Glomerular visceral epithelial cell (primary cell): Measurements from ENCODE around the gene GUCY2C.
A peak's percentile ranks its signal among the peaks of the same experiment; 100 is the strongest.
"Not testable (repeated sequence)": the region's sequence is repeated elsewhere in the genome, so short reads cannot be mapped to it uniquely, and the experiment has no call there.

ENCODE experiments used
- DNase-seq: peaks from one replicate; pipeline ENCODE4 v3.0.0-alpha.2; 2016; ENCODE audit errors: extremely low spot score

Gene GUCY2C

DNA sequence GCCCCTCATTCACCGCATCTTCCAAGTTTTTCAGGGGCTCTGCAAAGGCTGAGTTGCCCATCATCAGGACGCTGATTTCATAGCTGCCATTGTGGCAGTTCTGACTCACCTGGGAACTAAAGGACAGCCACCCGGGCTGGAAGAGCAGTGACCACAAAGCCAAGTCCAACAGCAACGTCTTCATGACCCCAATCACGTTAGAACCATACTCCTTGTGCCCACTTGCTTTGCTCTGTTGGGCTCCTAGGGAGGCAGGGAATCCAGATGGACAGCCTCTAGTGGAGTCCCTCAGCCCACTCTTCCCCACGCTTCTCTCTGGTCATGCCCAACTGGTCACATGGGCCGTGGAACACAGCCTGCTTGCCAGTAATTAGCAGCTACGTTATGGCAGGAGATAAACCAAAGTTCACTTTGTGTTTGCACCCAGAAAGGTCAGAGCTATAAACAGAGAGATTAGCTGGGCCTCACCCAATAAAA lies at the start of gene GUCY2C:
Gene GUCY2C, minus strand, starts transcription at position 335 of the 477 bp plus-strand sequence. Its CDS starts 151 bp downstream, at position 184.
- no peak for DNase-seq

DNA sequence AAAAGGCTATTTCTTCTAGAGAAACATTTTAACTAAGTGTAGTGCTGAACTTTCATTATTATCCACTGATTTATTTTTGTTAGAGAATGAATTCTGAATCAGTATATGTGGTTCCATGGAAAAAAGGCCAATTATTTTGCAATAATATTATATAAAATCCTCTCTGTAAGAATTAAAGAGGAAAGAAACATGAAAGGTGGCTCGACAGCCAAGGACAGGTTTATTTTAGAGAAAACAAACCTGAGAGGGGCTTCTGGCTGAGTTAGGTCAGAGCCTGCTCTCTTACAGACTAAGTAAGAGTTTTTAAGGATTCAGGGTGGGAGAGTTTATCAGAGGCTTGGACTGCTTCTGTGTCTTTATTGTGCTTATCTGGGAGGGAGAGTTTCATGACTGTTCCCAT lies 46.7 kb upstream of the GUCY2C start:
- no peak for DNase-seq

GRCh38 chr12:14741942-14742341 lies 45.5 kb upstream of the GUCY2C start:
- DNase-seq: no peak

DNA sequence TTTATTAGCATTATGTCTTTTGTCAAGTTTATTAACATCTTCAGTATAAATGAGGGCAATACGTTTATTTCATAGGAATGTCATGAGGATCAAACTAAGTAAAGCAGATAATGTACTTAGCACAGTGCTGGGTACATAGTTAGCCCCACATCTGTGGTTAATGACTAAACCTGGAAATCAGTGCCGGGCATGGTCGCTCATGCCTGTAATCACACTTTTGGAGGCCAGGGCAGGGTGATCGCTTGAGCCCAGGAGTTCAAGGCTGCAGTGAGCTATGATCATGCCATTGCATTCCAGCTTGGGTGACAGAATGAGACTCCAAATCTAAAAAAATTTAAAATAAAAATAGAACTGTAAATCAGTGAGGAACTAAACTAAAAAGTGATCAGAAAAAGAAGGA lies 44.8 kb upstream of the GUCY2C start:
- DNase-seq: peak; percentile 16

GRCh38 chr12:14736441-14736840 lies 40.0 kb upstream of the GUCY2C start:
- not testable (repeated sequence) for DNase-seq

GRCh38 chr12:14731821-14732220 lies 35.4 kb upstream of the GUCY2C start:
- DNase-seq: no peak

- DNase-seq: no peak
These were observed 33.2 kb upstream of the GUCY2C start for GRCh38 chr12:14729586-14729985.

GRCh38 chr12:14723763-14724162 lies 27.4 kb upstream of the GUCY2C start:
- DNase-seq: peak; percentile 15

DNA sequence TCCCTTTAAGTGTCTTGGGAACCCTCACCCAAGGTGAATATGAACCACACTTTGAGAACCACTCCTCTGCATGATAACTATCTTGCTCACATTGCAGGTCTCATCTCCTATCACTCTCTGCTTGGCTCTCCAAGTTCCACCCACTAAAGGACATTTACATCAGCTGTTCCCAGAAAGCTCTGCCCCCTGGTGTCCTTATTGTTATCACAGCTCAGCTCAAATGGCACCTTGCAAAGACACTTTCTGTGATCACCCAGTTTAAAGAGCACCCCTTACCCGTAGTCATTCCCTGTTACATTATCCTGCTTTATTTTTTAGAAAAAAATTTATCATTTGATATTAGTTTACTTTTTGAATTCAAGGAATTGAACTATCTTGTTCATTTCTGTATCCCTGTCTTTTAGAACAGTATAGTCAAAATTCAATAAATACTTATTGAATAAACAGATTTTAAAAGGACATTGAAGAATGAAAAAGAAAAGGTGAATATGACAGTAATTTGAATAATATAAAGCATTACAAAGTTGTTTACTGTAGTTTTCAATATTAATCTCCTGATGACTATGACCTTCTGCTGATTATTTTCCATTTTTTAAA lies 20.5 kb upstream of the GUCY2C start:
- peak; percentile 31 for DNase-seq

- no peak for DNase-seq
These were observed 18.0 kb upstream of the GUCY2C start for GRCh38 chr12:14714437-14714836.

DNA sequence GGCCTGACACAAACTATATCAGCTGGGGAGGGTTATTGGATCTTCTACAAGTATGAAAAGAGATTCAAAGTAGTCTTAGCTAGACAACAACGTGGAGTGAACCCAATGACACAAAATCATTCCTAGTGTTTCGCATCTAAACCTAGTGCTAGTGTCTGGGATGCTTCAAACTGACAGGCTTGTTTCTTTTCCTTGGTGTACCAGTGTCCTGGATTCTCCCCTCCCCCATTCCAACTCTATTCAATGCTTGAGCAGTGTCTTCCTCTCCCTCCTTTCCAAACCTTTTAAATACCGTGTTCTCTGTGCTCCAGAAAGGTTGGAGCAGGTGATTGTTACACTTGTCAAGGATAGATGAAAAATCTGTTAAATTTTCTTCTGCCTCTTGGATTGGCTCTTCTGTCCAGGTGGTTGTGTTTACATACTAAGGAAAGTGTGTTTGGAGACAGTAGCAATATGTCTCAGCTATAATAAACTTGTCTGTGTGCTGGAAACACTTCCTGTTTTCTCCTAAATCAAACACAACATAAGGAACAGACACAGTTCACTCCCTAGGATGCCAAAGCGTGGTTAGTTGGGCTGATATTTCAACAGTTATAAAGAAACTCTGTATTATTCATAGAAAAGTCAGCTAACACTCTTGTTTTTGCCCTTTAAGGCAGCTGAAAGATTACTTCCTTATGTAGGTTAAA lies 14.4 kb upstream of the GUCY2C start:
- no peak for DNase-seq

- DNase-seq: no peak
These were observed 5.6 kb upstream of the GUCY2C start for GRCh38 chr12:14701809-14702568.

GRCh38 chr12:14700935-14701334 lies 4.5 kb upstream of the GUCY2C start:
- DNase-seq: no peak

DNA sequence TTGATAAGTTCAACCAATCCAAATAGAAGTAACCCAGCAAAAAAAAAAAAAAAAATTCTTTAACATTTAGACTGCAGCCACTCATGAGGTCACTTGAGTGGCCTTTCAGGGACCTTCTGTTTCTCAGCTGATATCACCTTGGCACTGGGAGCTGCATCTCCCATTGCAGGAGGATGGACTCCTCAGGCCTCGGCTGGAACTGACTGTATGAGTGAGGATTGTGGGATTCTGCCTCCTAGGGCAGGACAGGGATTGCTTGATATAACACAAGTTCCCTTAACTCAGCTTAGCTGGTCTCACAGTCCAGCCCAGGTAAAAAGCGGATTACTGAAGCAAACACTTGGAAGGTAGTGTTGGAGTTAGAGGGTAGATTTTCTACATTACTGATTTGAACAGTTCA lies 3.5 kb upstream of the GUCY2C start:
- DNase-seq: no peak

DNA sequence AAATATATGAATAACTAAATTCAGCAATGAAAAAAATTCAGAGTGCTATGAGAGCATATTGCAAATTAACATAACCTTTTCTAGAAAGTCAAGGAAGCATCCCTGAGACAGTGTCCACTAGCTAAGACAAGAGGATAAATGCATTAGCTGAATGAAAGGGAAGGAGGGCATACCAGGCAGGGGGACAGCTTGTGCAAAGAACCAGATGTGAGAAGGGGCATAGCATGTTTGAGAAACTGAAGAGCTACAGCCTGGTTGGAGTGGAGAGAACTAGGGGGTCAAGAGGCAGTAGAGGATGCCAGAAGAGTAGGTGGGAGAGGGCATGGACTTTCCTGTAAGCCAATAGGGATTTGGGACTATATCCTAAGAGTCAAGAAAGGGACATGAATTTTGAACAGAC lies 2.2 kb upstream of the GUCY2C start:
- DNase-seq: no peak

DNA sequence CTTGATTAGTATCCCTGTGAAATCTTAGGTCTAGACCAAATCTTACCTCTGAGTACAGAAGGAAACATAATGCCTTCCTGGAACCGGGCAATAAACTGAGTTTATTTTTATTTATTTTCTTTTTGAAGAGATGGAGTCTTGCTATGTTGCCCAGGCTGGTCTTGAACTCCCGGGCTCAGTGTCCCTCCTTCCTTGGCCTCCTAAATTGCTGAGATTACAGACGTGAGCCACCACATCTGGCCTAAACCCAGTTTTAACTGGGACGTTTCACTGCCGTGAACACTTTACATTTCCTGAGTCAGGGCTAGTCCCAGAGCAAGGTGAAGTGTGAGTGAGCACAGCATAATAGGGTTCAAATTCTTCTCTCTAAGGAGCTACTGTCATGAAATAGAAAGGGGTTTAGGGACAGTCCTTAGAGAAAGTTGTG lies 671 bp downstream of the GUCY2C start:
- DNase-seq: no peak

DNA sequence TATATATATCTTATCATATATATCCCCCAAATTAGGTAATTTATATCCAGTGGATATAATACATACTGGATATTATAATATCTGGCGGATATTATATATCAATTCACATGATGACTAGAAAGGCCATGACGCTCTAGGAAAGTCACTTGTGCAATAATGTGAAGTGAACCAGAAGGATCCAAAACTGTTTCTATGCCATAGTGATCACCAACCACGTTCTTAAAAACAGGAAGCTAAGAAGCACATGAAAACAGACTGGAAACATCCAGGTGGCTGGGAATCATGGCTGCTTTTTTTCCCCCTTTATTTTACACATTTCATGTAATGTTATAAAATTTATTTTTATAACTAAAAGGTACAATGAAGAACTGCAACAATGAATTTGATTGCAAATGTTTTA lies 1.4 kb downstream of the GUCY2C start:
- no peak for DNase-seq

DNA sequence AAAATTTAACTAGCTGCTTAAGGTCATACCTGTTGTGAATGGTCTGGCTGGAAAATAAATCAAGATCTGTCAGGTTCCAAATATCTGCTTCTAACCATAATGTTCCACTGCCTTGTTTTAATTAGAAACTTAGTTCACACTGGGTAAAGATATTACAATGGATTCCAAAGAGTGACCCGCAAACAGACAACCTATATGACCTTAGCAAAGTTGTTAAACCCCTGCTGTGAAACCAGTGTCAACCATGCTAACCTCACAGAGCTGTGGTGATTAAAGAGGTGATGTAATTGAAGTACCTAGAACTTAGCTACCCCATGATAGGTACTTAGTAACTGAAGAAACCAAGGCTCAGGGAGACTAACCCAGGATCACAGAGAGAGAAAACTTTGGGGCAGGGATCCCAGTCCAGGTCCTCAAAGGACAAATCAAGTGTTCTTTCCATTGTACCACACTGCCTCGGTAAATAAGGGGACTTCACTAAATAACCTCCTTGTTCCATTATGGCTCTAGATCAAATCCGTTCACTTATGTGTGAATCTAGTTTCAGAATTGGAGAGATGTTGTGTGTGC lies 2.2 kb downstream of the GUCY2C start:
- DNase-seq: no peak

DNA sequence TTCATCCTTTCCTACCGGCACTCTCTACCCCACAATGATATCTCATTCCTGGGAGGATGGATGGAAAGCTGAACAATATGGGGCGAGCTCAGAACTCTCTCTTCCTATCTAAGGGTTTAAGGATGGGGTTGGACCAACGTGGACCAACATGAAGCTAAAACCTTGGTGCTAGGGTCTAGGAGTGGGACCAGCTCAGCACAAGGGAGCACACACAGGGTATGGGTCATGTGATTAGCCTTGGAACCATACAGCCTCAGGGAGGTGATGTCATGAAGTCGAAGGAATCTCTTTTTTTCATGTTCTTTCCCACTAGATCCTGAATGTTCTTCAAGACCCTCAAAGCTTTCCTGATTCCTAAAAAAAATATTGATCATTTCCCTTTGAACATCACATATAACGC lies 3.3 kb downstream of the GUCY2C start:
- no peak for DNase-seq

DNA sequence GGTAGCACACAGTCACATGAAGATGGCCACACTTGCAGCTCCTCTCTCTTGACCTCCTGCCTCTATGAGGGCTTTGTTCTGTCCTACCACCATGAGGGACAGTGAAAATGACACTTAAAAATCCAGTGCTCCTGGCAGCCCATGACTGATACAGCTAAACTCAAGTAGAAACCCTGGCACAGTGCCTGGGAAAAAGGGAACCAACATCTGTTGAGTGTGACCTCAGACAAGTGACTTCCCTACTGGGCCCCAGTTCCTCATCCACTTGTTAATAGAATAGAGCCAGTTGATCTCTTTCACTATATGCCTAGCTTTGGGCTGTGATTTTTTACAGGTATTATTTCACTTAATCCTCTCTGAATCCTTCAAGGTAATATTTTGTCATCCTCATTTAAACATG lies 4.8 kb downstream of the GUCY2C start:
- no peak for DNase-seq

- no peak for DNase-seq
These were observed 6.4 kb downstream of the GUCY2C start for GRCh38 chr12:14689996-14690395.

GRCh38 chr12:14689144-14689543 lies 7.3 kb downstream of the GUCY2C start:
- DNase-seq: no peak
